Stimulated activated CD8-positive, alpha-beta memory T cell treated with anti-CD3 and anti-CD28 coated beads, Interleukin-12 subunit alpha, Interleukin-12 subunit beta, amount 100 ng/mL, for 1 hour (primary cell): Measurements from ENCODE around the gene TAS2R9.
"Not testable (repeated sequence)": the region's sequence is repeated elsewhere in the genome, so short reads cannot be mapped to it uniquely, and the experiment has no call there.

Experiments
- DNase-seq: peaks from one replicate; pipeline ENCODE4 v3.0.0-alpha.2; 2020; ENCODE audit warnings: low read depth

The TAS2R9 gene, protein sequence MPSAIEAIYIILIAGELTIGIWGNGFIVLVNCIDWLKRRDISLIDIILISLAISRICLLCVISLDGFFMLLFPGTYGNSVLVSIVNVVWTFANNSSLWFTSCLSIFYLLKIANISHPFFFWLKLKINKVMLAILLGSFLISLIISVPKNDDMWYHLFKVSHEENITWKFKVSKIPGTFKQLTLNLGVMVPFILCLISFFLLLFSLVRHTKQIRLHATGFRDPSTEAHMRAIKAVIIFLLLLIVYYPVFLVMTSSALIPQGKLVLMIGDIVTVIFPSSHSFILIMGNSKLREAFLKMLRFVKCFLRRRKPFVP

DNA sequence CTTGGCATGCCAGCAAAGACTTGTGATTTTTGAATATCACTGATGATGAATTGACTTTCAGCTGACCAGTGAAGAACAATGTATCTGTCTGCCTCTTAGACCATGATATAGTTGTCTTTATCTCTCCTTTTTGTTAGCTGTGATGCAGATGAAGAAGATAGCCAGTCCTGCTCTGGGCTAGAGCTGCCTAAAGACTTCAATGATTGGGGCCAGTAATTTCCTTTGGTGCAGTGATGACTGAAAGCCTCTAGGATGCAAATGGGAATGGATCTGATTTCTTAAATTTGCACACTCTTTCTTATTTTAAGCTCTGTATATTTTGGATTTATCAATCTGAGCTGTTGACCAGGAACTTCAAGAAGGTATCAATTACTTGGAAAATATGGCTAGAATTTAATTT lies at the start of gene TAS2R9:
Gene TAS2R9, minus strand, starts transcription at position 101 of the 400 bp plus-strand sequence. Its CDS starts 93 bp downstream, at position 8.
- no peak for DNase-seq

DNA sequence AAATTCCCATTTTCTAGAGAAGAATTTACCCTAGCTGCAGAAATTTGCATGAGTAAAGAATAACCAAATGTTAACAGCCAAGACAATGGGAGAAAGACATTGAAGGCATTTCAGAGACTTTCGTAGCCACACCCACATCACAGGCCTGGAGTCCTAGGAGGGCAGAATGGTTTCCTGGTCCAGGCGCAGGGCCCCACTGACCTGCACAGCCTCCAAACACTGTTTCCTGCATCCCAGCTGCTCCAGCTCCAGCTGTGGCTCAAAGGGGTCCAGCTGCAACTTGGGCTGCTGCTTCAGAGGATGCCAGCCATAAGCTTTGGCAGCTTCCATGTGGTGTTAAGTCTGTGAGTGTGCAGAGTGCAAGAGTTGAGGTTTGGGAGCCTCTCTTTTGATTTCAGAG lies 45.8 kb upstream of the TAS2R9 start:
- no peak for DNase-seq

DNA sequence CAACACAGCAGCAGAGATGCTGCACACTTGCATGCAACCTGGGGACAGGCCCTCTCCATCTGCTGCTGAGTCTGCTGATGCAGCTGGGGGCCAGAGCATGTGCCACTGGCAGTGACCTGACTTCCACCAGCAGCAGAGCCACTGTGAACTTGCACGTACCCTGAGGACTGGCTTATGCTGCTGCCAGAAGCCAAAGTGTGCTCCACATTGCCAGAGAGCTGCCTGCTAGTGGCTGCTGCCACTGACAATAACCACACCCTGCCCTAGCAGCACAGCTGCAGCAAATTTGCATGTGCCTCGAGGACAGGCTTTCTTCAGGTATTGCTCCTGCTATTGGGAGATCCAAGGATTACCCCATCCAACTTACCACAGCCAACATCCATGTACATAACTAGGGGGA lies 43.8 kb upstream of the TAS2R9 start:
- DNase-seq = no peak

DNA sequence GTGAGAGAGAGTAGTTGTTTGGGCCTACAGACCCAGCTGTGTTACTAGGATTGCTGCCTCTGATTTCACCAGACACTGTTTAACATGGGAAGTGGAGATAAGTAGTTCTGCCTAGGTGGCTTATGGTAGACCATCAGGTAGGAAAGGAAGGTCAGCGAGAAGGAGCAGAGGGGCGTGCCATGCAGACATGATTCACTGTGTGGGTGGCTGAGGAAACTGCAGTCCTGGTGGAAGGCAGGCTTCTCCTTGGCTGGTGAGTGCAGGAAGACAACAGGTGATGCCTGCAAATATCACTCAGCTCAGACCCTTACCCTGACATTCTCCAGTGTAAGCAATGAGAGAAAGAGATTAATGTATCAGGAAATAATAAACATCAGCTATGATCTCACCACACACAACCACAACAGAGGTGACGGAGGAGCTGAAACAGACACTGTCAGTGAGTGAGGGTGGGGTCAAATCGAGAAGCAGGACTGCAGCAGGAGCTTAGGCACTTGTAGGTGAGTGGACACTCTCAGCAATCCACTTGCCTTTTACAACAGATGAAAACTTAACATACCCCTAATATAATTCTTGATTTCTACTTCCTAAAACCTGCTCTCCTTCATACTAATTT lies 41.4 kb upstream of the TAS2R9 start:
- no peak for DNase-seq

DNA sequence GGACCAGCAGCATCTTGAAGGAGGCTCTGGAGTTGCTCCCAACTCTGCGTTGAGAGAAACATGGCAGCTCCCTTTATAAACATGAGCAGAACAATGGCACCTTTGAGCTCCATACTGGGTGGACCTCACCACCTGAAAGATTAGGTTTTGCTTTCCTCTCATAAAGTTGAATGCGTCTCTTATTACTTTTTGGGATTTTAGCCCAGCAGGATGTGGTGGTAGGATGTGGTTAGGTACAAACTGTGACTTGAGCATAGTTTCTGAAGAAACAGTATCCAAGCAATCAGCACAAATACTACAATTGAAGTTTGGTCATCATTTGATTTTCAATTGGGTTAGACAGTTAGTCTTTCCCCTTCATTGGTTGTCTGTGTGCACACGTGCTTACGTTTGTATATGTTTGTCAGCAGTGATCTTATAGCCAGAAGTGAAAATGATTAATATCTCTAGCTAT lies 39.5 kb upstream of the TAS2R9 start, which contains the start of gene PRR4:
Gene PRR4, minus strand, starts transcription at position 51 of the 454 bp plus-strand sequence. Its CDS starts 38 bp downstream, at position 13.
- no peak for DNase-seq

DNA sequence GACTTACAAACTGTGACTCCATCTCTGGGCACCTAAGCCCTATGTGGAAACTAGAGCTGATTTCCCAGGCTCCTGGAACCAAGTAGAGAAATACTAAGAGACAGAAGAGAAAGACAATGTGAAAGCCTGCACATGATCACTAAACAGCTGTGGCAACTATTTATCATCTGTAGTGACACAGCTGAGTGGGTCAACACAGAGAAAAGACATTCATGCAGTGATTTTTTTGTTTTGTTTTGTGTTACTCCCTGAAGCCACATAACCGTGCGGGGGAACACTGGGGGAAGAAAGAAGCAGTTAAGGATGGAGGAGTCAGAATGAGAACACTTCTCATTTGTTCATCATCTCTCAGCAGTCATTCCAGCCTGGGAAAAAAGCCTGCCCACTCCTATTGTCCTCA lies 37.8 kb upstream of the TAS2R9 start:
- DNase-seq = no peak

DNA sequence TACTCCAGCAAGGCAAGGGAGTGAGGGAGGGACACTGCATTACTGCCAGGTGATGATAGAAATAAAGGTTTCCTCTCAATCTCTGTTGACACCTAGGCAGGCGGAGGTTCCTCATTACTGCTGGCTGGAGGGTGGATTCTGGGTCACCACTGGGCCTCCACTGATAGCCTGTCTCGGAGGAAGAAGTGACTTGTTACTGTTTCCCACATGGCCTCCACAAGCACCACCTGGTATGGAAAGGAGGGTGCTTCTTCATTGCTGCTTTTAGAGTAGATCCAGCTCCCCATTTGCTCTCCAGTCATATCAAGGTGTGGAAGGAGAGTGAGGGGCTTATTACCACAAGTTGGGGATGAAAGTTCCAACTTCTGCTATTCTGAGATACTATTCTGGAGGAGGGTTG lies 32.9 kb upstream of the TAS2R9 start:
- no peak for DNase-seq

DNA sequence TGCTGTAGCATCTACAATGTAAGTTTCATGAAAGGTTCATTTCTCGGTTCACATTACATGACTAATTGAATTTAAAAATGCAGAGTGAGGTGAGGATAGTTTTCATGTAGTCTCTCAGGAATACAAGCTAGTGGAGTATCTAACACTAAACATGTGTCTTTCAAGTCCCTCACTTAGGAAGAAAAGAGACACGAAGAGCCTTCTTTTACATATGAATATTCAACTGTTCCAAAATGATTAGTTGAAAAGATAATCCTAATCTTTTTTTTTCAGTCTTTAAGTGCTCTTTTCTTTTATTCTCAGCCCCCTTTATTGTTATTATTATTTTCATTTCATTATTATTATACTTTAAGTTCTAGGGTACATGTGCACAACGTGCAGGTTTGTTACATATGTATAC lies 28.5 kb upstream of the TAS2R9 start:
- no peak for DNase-seq

DNA sequence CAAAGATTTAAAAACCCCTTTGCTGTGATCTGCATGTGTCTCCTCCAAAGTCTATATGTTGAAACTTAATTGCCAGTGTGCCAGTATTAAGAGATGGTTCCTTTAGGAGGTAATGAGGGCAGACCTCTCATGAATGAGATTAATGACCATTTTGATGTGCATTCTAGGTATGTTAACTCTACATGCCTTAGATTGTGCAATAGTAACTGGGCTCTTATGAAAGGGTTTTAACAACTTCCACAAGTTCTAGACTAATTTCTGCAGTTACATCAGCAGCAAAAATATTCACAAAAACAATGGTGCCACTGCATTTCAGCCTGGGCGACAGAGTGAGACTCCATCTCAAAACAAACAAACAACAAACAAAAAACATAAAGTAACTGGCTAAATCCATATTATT lies 20.0 kb upstream of the TAS2R9 start:
- DNase-seq = no peak

DNA sequence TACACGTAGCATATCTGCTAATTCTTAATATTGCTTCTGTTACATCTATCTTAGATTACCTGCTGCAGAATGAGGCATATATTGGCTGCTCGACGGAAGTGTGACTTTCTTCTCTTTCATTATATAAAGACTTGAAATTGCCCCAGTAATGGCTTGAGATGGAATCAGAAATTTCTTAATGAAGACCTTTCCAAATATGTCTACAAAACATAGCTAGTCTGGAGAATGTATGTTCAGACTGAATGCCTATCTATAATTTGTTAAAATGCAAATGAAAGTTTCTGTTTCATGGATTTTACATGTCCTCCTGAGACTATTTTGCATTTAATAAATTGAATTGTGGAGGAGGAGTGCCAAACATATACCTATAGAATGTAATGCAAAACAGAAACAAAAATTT lies 16.3 kb upstream of the TAS2R9 start, which contains the start of gene TAS2R10:
Gene TAS2R10, minus strand, starts transcription at position 101 of the 400 bp plus-strand sequence. Its CDS starts 89 bp downstream, at position 12.
- DNase-seq = no peak

DNA sequence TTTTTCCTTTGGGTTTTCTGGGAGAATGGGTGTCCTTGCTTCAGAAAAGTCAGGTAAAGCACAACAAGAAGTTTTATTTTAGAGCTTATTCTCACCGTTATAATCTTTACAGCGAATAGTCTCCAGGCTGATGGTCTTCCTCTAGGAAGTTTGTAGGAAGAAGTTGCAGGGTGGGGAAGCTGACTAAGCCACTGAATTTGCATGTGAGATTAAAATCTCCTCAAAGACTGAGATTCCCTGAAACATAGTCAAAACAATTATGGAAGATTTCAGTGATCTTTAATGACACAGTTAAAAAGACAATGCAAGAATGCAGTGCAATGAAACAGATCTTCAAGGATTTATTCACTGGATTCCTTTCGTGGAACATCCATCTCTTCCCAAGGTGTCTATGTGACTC lies 15.0 kb upstream of the TAS2R9 start:
- no peak for DNase-seq

DNA sequence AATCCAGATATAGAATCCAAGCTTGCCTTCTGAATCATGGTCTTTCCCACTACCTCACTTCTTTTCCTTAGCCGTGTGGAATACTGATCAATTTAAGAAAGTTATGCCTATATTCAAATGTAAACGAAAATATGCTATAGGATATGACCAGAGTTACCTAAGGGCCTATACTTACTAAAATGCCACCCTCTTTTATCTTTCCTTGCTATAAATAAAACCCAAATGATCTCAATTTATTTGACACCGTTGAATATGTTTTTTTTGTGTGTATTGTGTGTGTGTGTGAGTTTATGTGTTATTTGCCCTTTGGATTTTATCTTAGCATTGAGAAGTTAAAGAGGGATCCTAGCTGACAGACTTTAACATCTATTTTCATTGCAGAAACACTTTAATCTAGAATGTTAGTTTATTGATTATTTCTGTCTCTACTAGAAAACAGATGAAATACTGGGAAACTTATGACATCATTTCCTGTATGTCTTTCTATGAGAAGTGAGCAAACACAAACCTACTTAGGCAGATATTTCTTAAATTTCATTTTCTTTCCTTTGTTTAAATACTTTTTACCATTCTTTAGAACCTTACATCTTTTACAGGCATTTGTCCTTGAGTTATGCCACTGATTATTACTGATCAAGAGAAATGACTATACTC lies 2.0 kb upstream of the TAS2R9 start:
- no peak for DNase-seq

DNA sequence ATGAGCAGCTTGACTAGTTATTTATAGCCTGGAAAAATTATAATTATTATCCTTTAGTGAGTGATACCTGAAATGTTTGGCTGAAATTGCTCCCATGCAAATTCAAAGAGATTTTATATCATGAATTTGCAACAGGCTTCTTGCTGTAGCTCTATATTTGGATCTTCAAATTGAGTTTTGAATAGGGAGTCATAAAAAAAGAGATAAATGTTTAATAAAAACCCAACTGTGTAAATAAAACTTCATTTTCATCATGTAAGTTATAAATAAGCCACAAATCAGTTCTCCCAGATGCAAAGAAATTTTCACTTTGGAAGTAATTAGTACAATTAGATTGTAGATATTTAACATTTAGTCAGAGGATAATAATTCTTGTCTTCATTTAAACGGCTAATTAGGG lies 2.8 kb downstream of the TAS2R9 start, which contains the start of gene TAS2R8:
Gene TAS2R8, minus strand, starts transcription at position 101 of the 400 bp plus-strand sequence. CDS start 306 bp downstream, outside the sequence.
- DNase-seq = no peak

DNA sequence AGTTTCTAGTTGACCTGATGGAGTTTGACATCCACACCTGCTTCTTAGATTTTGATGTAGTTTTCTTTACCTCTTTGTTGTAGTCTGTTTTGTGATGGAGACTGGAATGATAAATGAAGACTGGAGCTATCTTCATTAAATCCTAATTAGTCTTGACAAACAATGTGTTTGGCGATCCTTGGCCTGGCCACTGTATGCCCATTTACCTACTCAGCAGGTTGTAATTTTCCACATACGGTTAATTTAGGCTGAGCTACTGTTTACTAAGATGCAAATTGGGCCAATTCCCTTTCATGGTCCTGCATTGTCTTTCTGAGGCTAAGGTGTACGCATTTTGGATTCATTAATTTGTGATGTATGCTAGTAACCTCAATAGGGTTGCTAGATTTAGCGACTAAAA lies 7.4 kb downstream of the TAS2R9 start, which contains the start of gene TAS2R7:
Gene TAS2R7, minus strand, starts transcription at position 41 of the 400 bp plus-strand sequence. CDS start 57 bp downstream, outside the sequence.
- DNase-seq = no peak

DNA sequence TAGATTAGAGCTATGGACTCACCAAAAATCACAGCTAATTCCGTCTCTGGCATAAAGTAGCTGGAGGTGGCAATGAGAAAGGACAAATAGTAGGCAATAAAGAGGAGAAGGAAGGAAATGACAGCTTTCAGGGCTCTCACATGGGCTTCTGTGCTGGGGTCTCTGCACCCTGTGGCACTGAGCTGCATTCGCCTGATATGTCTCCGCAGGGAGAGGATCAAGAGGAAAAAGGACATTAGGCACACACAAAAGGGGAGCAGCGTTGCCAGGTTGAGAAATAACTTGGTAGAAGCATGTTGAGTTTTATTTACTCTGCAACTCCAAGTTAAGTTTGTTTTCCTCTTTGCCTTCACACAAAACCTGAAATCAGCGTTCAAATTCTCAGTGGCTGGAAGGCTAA lies 8.2 kb downstream of the TAS2R9 start:
- no peak for DNase-seq

DNA sequence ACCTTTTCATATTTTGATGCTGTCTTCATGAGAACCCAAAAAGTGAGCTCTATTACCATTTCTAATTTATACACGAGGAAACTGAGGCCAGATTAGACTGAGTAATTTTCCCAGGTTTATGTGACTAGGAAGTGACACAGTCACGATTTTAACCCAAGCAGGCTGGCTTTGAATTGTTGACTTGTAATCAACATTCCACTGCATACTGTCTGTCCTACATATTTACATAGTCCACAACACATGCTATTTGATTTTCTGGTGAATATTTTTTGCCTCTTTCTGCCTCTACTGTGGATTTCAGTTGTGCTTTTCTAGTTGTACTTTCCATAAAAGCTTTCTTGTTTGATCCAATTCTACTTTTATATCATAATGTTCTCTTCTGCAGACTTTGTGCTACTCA lies 15.7 kb downstream of the TAS2R9 start:
- DNase-seq = no peak

DNA sequence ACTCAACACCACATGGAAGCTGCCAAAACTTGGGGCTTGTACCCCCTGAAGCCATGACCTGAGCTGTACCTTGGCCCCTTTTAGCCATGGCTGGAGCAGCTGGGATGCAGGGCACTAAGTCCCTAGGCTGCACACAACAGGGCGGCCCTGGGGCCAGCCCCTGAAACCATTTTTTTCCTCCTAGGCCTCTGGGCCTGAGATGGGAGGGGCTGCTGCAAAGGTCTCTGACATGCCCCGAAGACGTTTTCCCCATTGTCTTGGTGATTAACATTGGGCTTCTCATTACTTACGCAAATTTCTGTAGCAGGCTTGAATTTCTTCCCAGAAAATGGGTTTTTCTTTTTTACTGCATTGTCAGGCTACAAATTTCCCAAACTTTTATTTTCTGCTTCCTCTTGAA lies 18.2 kb downstream of the TAS2R9 start:
- not testable (repeated sequence) for DNase-seq

DNA sequence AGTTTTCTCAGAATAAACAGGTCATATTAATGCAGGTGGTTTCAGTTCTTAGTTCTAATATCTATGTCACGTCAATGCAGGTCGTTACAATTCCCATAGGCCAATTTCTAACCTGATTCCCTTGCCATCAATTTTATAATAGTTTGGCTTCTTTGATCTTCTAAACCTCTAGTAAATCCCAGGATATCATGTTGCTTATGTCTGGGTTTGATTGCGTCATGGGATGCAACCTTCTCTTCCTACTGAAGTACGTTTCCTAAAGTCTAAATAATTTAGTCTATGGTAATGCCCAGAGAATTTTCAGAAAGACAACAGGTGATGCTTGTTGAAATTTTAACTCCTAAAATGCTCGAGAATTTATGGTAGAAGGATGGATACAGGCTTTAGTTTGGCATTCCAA lies 26.7 kb downstream of the TAS2R9 start:
- no peak for DNase-seq

DNA sequence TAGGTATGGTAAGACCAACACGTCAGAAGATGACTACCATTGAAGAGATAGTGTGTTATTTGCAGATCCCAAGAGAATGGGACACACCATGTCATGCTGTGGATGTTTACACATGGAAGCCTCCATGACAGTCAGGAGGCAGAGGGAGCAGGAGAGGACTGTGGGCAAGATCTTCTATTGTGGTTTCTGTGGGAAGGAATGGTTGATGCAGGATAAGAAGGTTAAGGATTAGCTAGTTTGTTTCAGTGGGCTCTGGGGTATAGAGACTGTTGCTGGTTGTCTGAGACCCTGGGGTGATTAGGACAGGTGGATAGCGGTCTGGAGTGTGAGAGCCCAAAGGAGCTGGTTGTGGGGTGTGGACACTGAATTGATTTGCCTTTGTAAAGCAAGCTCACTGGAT lies 30.9 kb downstream of the TAS2R9 start:
- no peak for DNase-seq

DNA sequence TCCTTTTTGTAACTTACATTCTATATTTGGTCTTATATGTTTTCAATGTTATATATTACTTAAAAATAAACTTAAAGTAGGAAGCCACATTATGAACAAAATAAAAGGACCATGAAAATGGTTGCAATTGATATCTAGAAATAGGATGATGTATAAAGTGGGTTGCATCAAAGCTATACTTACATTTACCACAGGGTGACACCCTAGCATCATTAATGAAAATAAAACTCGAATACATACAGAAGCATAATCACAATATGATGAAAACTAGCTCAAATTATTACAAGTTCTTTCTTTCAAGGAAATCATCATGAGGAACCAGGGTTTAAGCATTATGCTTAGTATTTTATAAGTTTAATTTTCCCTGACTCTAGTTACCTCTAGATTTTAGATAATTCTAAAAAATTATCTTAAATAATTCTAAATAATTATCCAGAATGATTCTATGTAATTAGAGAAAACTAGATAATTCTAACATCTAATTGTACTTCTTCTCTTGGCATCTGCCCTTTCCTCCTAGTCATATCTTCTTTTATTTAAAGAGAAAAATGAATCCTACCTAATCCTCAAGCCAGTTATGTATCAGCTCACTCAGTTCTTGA lies 38.7 kb downstream of the TAS2R9 start:
- no peak for DNase-seq

DNA sequence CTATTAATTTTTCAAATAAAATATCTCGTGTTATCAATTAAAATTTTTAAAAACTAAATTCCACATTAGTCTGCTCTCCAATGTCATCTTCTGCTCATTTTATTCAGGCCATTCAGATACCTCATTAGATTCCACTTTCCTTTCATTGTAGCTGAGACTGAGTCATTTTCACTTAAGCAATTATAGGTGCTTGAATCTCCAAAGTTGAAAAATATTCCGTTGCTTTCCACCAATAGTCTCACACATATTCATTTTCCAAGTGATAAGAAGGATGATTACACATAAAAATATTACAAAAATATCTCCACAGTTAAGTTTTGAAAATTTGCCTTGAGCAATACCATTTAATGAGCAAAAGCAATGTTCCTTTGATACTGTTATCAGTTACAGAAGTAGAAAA lies 50.3 kb downstream of the TAS2R9 start:
- no peak for DNase-seq
